Calu3 (cell line): ENCODE results near the gene LRRC75A. TPM values are rescaled to one million over a fixed set of nuclear protein-coding genes. Genes with fewer than 3 reads are reported as not detected.

ENCODE experiments used
- BruUV-seq: library from RNA; stranded (reverse); fragments of 400-500 nt; replicated peaks from 2 replicates; lab custom pipeline; 2021; lab: Mats Ljungman, UMichigan
- CTCF ChIA-PET: fragments of 300-600 bp; sonication (Branson Sonifier 250); formaldehyde crosslinking; loops from one replicate; lab custom pipeline; 2022; ENCODE audit warnings: antibody characterized with exemption; lab: Charles Lee
- DNase-seq: peaks from one replicate; pipeline ENCODE4 v3.0.0; 2022
- H3K27ac Mint-ChIP-seq: one replicate; pipeline ENCODE4 v1.8.0; 2022; ENCODE audit warnings: mixed read lengths; ENCODE audit not compliant: unreplicated experiment
- H3K27me3 Mint-ChIP-seq: one replicate; pipeline ENCODE4 v1.8.0; 2022; ENCODE audit warnings: mixed read lengths; ENCODE audit not compliant: unreplicated experiment
- H3K36me3 Mint-ChIP-seq: one replicate; pipeline ENCODE4 v1.8.0; 2022; ENCODE audit warnings: mild to moderate bottlenecking, moderate library complexity, mixed read lengths; ENCODE audit not compliant: insufficient read depth, unreplicated experiment
- H3K4me1 Mint-ChIP-seq: one replicate; pipeline ENCODE4 v1.8.0; 2022; ENCODE audit warnings: mild to moderate bottlenecking, low read depth, mixed read lengths; ENCODE audit not compliant: unreplicated experiment
- H3K4me3 Mint-ChIP-seq: one replicate; pipeline ENCODE4 v1.8.0; 2022; ENCODE audit warnings: mild to moderate bottlenecking, low read depth, moderate library complexity, mixed read lengths; ENCODE audit not compliant: unreplicated experiment
- H3K9me3 Mint-ChIP-seq: one replicate; pipeline ENCODE4 v1.8.0; 2022; ENCODE audit warnings: low read depth, mixed read lengths; ENCODE audit not compliant: unreplicated experiment
- CTCF ChIP-seq: fragments of 200-600 bp; IDR thresholded peaks from one replicate; pipeline ENCODE4 v1.8.0; 2022; ENCODE audit warnings: antibody characterized with exemption; ENCODE audit not compliant: unreplicated experiment
- intact Hi-C: fragments of 100-400 bp; cut with micrococcal nuclease; formaldehyde crosslinking; loops from one replicate; pipeline ENCODE4 v1.10.0; 2022; ENCODE audit not compliant: unreplicated experiment
- total RNA-seq: library from RNA; stranded (reverse); gene quantifications from 2 replicates; pipeline ENCODE4 v1.2.3, GENCODE V29; 2022

The LRRC75A gene
- total RNA-seq, 1 experiment from 2014 or later, result 3.0 TPM

- H3K9me3 Mint-ChIP-seq, result no peaks in the 10 kb centered on the region
- intact Hi-C loops, result no loop called here
- CTCF ChIA-PET, result no interaction called here
- no peak for DNase-seq
- peaks cover 12% of the 10 kb centered on the region for H3K4me1 Mint-ChIP-seq
- no peak for TF ChIP-seq CTCF
- no peak overlapping the region for H3K27ac Mint-ChIP-seq
- H3K27me3 Mint-ChIP-seq, result no peaks in the 10 kb centered on the region
- H3K4me3 Mint-ChIP-seq, result no peak overlapping the region
- no TSS peak for BruUV-seq
- peaks cover 4% of the 10 kb centered on the region for H3K36me3 Mint-ChIP-seq
Measured at GRCh38 chr17:16483021-16483645, 8.9 kb downstream of the LRRC75A start.

- intact Hi-C loops, result no loop called here
- Mint-ChIP-seq H3K9me3 (no peaks in the 10 kb centered on the region), H3K4me1 (peaks cover 11% of the 10 kb centered on the region), H3K36me3 (peaks cover 4% of the 10 kb centered on the region), H3K4me3 (no peak overlapping the region), H3K27me3 (no peaks in the 10 kb centered on the region), H3K27ac (no peak overlapping the region)
- BruUV-seq, result no TSS peak
- CTCF ChIA-PET, result no interaction called here
- no peak for TF ChIP-seq CTCF
- no peak for DNase-seq
Measured at GRCh38 chr17:16482253-16482652, 9.7 kb downstream of the LRRC75A start.

GRCh38 chr17:16480995-16481394 is 11.0 kb downstream of the LRRC75A start:
- Mint-ChIP-seq H3K9me3 (no peaks in the 10 kb centered on the region), H3K27ac (no peak overlapping the region), H3K36me3 (no peaks in the 10 kb centered on the region), H3K4me3 (no peak overlapping the region), H3K27me3 (no peaks in the 10 kb centered on the region), H3K4me1 (no peaks in the 10 kb centered on the region)
- intact Hi-C loops, result no loop called here
- CTCF ChIA-PET, result no interaction called here
- TF ChIP-seq CTCF, result no peak
- no peak for DNase-seq
- no TSS peak for BruUV-seq

GRCh38 chr17:16479264-16479663 is 12.7 kb downstream of the LRRC75A start:
- DNase-seq, result no peak
- CTCF ChIA-PET, result no interaction called here
- no peak overlapping the region for H3K4me3 Mint-ChIP-seq
- BruUV-seq, result no TSS peak
- no peaks in the 10 kb centered on the region for H3K4me1 Mint-ChIP-seq
- no peaks in the 10 kb centered on the region for H3K36me3 Mint-ChIP-seq
- no peak for TF ChIP-seq CTCF
- no peak overlapping the region for H3K27ac Mint-ChIP-seq
- H3K9me3 Mint-ChIP-seq, result no peaks in the 10 kb centered on the region
- H3K27me3 Mint-ChIP-seq, result no peaks in the 10 kb centered on the region
- intact Hi-C loops, result no loop called here
